IPS-NIHi7 (cell line): ENCODE results near the gene KIF26A.

ENCODE experiments used
- DNase-seq: peaks from one replicate; pipeline ENCODE4 v3.0.0; 2012; ENCODE audit warnings: mixed read lengths; ENCODE audit errors: extremely low spot score

KIF26A gene

DNA sequence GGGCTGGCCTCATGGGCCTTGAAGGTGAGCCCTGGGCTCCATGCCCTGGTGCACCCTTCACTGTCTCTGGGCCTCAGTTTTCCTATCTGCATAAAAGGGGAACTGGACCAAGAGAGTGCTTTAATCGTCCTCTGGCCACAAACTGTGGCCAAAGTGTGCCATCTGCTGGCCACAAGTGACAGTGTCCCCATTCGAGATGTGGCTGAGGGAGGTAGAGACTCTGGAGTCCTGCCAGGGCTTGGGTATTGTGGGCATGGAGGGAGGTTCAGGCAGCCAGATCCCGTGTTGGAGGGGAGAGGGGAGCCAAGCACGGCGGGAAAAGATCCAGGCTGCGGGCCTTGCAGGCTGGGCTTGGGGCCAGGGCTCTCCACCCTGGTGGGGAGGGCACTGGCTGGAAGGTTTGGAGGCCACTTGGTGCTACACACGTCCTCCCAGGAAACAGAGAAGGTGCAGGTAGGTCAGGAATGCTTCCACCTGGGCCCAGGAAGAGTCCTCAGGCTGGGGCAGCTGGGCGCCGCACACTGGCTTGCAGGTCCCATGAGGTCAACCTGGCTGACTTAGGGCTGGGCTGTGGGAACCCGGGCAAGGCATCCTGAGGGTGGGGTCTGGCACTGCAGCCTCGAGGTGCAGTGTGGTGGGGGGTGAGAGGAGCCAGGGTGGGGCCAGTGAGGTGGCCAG lies 7.3 kb upstream of the KIF26A start:
- peak; percentile 73 for DNase-seq

DNA sequence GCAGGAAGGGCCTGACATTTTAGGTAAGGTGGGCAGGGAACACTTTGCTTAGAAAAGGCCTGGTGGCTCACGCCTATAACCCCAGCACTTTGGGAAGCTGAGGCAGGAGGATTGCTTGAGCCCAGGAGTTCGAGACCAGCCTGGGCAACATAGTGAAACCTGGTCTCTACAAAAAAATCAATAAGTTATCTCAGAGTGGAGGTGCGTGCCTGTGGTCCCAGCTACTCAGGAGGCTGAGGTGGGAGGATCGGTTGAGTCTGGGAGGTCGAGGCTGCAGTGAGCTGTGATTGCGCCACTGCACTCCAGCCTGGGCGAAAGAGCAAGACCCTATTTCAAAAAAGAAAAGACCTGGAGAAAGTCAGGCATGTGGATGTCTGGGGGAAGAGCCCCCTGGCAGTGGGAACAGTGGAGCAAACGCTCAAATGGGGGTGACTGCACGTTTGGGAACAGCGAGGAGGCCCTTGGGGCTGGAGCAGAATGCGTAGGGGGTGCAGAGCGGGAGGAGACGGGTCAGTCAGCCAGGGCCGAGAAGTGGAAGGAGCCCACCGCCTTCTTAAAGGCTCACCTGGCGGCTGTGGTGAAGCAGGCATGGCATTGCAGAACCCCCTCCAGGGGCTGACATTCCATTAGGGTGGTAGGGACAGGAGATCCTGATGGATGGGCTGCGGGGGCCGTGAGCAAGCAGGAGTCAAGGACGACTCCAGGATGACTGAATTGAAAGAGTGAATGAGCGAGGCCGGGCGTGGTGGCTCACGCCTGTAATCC lies 6.2 kb upstream of the KIF26A start:
- DNase-seq = no peak

DNA sequence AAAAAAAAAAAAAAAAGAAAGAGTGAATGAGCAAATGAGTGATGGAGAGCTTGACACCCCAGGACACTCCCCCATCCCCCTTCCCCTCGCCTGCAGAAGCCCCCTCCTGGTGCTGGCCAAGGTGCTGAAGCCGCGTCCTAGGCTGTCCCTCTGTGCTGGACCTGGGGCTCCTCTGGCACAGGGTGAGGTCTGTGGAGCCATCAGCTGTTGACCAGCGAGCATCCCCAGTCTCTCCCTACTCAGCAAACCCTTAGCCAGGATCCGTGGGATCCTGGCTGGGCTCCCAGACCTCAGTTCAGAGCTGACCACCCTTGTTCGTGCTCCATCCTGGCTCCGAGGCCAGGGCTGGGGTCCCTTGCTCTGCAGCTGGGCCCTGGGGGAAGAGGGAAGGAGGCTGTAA lies 5.4 kb upstream of the KIF26A start:
- DNase-seq = peak; percentile 77

DNA sequence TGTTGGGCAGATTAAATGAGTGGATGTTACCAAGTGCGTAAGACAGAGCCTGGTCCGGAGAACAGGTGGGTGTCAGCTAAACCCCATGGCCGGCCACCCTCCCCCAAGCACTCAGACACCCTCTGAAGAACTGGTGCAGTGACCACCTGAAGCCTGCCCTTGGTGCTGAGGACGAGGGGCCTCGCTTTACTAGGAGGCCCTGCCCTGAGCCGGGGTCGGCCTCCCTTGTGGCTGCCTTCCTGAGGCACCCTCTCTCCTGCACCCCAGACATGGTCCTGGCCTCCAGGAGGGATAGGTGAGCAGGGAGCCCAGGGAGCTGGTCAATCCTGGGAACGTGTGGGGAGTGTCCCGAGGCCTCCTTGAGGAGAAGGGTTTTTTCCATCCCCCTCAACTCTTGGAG lies 4.9 kb upstream of the KIF26A start:
- no peak for DNase-seq

DNA sequence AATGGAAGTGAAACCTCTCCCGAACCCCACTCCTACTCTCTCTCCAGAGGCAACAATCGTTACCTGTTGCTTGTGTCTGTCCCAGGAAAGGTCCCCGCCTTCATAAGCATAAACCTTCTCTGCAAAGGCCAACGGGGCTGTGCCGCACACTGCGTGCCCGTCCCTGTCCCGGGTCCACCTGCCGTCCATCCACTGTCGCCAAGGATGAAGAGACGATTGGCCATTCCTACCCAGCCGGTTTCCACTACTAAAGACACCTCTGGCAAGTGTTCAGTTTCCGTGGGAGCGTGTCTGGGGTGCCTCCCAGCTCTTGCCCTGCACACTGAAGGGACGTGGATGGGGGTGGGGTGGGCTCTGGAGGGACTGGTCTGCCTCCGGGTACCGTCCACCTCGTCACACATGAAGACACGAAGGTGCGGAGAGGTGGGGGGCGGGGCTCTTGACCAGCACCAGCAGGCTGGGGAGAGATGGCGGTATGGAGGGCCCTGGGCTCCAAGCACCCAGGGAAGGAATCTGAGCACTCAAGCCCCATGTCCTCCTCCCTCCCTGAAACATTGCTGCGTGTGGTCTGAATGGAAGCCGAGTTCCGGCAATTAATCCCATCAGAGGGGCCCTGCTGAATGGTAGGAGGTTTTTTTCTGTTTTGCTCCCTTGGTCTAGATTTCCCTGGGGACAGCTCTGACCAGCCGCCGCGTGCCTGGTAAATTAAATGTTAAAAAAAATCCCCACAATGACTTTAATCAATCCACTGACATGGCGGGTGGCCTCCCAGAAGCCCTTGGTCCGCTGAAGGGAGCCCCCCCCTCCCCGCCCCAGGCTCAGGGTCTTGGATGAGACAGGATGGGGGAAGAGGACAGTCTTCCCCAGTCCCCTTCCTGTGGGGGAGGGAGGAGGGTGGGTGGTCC lies 4.1 kb upstream of the KIF26A start:
- no peak for DNase-seq

DNA sequence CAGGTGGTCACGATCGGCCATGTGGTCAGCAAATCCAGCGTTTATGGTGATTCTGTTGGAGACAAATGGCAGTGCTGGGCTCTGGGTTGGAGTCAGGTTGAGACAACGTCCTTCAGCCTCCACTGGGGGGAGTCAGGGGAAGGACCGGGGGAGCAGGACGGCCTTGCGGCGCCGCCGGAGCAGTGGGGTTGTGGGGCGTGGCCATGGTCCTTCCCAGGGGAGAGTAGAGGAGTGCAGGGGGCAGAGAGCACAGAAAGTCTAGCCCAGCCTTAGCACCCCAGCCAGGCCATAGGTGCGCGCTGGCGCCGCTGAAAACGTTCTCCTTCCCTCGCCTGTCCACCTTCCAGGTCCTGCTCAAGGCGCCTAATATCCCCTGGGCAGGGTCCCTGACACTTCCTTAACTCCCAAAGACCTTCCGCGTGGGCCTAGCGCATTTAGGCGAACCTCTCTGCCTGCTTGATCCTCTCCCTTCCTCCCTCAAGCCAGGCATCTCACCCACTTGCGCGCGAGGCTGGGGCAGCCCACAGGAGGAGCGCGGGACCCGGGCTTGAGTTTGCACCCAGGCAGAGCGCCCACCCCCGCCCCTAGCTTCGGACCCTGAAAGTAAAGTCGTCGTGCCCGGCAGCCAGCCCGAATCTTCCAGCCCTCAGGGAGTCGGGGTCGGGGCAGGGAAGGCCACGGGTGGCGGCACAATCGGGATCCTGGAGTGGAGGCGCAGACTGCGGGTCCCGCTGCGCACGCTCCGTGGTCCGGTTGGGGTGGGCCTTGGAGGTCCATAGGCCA lies 3.1 kb upstream of the KIF26A start:
- peak; percentile 81 for DNase-seq

DNA sequence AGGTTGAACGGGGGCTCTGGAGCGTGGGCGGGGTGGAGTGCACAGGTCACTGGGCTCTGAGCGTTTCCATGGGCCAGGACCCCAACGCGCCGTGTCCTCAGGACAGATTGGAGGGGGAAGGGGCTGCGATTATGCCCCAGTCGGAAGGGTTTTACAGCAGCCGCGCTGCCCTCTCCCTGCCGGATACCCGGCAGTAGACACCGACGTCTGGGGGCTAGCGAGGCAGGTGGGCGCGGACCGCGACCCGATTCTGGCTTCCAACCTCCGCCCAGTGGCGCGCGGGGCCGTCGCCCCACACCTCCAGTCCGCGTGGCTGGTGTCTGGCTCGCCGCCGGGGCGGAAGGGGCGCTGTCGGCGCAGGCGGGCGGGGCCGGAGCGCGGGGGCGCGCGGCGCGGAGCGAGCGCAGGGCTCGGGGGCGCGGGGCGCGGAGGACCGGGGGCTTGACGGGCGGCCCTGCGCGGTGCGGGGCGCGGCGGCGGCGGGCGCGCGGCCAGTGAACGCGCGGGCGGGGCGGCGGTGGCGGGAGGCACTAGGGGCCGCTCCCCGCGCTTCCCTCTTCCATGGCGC lies 2.4 kb upstream of the KIF26A start:
- DNase-seq = no peak

DNA sequence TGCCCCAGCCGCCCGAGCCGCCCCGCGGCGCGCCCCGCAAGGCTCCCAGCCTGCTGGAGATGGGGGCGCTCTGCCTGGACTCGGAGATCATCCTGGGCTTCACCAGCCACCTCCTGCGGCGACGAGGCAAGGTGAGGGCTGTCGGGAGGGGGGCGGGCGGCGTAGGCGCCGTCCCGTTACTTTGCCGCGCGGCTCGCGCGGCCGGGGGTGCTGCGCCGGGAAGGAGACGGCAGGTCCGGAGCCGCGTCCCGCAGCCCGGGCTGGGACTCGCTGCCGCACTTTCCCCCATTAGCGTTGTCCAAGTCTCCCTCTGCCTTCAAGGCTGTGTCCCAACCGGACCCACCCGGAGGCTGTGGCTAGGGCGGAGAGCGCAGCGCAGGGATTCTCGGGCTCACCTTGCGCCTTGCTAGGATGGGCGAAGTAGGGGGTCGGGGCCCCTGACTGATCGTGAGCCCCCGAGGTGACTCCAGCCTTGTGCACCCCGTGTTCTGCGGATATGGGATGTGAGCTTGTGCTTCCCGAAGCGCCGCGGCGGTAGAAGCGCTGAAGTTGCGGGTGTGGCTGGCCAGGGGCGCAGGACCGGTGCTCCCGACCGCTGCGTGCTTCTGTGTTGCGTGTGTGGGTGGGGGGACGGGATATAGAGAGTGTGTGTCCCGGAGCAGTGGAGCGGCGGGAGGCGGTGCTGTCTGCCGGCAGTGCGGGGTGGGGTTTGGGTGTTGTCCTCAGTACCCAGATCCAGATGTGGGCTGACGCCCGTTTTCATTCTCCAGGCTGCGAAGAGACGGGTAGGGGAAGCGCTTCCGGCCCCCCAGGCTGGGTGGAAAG lies 1.7 kb upstream of the KIF26A start:
- no peak for DNase-seq

DNA sequence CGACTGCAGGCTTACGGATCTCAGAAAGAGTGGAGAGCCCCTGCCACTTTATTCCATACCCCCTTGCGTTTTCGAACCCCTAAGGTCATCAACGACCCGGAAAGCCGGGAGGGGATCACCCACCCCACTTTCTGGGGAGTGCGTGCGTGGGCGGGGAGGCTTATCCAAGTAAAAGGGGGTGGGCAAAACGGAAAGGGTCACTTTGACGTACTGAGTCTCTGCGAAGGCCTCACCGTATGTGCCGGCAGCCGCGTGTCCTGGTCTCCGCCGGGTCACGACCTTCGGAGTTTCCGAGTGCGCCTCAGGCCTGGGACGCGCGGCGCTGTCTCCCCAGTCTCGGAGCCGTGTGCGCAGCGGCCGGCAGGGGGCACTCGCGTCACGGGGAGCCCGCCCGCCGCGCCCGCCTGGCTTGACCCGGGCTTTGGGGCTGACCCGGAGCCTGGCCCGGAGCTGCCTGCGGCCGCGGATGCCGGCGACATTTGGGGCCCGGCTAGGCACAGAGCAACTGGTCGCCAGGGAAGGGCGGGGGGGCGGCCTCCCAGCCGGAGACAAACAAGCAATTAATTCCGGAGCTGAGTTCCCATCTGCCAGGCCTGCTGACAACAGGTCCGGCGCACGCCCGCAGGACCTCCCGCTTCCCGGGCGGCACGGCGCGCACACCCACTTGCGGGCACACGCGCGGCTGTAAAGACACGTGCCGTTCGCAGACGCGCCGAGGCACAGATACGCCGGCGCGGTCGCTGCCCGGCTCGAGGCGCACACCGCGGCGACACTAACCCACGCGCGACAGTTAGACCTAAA lies 890 bp upstream of the KIF26A start:
- peak; percentile 86 for DNase-seq

DNA sequence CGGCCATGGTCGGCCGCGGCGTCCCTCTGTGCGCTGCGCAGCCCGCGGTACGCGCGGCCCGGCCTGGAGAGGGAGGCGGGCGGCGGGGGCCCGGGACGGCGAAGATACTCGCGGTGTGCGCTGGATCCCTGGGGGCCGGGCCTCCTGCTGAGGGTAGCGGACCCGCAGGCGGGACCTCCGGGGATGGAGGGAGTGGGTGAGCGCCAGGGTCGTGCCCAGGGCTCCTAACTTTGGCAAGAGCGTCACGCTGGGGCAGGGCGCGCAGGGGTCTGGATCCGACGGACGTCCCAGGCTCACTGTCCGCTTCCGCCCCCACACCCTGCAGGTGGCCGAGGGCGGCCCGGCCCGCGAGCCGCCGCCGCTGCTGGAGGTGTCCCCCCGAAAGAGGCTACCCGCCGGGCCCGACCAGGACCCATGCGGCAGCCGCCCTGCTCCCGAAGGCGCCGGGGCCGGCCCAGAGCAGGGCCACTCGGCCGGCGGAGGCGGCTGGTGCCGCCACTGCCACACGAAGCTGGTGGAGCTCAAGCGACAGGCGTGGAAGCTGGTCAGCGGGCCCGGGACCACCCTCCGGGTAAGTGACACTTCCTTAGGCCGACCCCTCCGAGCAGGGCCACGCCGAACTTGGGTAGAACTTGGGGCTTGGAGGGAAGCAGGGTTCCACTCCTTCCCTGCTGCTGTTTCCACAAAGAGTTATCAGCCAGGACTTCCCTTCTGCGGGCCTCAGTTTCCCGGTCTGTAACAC lies 502 bp downstream of the KIF26A start:
- no peak for DNase-seq

DNA sequence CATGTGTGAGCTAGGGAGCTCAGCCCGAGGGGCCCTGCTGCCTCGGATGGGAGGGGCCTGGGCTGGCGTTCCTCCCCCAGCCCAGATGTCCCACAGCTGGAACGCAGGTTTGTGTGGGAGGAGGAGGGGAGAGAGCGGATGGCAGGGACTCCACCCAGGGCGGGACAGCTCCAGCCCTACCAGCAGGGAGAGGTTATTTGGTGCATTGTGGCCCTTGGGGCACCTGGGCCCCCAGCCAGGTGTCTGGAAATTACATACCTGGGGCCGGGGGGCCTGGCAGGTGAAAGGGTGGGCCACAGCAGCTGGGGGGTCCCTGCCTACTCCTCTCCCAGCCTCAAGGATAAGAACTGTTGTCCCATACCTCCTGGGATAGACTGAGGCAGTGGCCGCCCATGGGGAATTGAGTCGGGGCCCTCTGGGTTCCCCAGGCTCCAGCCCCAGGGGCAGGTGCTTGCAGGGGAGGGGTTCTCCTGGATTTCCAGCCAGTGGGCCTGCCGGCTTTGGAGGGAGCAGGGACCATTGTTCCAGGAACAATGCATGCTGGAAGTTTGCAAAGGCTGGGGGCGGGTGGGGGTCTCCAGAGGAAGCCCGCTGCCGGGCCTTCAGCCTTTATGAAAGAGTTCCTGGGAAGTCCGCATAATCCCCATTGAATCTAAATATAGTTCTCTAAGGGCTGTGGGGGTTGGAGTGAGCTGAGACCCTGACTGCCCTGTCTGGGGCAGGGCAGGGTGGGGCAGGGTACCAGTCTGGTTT lies 1.2 kb downstream of the KIF26A start:
- no peak for DNase-seq

DNA sequence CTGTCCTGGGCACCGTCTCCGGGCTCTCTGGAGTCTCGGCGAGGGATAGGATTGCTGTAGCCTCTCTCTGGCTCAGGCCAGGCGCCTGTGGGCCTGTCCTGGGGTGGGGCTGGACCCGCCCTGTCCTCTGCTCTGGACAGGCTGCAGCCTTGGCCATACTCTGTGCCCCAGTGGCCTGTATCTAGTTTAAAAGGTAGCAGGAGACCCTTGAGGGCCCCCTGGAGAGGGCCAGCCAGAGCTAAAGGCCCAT lies 1.8 kb downstream of the KIF26A start:
- DNase-seq = no peak

DNA sequence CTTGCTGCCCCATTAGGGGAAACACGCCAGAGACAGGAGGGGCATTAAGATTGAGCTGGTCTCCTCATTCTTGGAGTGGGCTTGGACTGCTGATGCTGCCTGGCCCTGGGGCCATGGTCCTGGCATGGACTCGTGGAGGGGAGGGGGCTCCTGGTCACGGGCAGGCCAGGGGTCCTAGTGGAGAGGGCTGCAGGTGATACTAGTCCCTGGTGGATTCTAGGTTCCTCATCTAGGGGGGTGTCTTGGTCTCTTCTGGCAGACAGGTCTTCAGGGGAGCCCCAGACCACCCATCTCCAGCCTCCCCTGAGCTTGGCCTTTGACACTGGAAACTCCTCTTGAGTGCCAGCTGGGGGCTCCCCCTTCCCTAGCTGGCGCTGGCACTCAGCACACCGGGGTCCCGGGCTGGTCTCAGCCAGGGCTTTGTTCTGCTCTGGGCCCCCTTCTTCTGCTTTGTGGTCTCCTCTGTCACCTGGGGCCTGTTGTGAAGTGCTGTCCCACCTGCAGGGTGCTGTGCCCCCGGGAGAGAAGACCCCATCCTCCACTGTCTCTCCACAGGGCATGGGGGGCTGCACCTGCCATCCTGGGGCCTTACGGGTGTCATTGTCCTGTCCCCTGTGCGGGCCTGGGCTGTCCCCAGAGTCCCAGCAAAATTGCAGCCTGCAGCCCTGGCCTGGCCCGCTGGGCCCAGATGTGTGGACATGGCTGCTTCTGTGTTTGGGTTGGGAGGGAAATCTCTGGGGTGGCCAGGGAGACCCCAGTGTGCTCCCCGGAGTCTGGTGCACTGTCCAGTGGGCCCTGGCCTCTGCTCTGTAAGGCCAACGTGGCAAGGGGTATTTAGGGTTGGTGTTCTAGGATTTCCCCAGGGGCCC lies 2.3 kb downstream of the KIF26A start:
- DNase-seq = no peak

DNA sequence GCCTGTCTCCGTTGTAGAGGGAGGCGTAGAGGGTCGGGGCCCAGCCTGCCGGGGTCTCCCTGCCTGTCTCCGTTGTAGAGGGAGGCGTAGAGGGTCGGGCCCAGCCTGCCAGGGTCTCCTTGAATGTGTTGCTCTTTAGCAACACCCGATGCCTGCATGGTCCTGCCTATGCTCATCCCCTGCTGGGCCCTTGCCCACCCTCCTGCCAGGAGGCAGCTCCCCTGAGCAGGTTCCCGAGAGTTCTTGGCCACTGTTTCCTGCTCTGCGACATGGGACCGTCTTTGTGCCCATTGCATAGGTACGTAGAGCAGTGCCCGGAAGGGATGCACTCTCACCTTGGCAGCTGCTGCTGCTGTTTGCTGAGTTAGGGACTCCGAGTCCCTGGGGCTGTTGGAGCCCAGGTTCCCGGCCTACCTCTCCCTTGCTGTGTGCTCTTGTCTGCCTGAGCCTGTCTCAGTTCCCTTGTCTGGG lies 3.3 kb downstream of the KIF26A start:
- no peak for DNase-seq

DNA sequence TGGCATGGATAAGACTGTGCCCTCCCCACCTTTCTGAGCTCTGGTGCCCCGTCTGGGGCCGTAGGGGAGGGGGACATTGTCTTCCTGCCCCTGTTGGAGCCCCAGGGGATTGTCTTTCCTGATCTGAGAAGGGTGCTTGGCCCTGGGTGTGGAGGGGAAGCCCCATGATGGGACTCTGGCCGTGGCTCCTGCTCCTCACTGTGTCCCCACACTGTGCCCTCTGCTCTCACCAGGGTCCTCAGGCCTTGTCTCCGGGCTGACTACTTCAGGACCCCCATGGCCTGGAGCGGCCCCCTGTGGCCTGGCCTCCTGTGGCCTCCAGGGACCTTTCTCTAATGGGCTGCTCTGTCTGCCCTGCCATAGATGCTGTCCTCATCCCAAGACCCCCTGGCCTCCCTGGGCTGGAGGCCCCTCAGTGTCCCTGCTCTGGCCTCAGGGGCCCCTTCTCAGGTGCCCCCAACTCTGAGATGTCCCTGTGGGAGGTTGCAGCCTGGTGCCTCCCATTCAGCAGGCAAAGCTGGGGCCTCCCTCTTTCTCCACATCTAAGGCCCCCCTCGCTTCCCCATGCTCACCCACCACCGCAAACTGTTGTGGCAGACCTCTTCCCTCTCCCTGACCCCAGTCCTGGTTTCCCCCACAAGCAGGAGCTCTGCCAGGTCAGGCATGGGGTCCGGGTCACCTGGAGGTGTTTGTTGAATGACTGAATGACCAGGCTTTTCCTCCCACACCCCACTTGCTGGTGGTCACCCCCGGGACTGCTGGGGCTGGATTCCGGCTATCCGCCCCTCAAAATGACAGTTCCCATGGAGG lies 4.0 kb downstream of the KIF26A start:
- no peak for DNase-seq

DNA sequence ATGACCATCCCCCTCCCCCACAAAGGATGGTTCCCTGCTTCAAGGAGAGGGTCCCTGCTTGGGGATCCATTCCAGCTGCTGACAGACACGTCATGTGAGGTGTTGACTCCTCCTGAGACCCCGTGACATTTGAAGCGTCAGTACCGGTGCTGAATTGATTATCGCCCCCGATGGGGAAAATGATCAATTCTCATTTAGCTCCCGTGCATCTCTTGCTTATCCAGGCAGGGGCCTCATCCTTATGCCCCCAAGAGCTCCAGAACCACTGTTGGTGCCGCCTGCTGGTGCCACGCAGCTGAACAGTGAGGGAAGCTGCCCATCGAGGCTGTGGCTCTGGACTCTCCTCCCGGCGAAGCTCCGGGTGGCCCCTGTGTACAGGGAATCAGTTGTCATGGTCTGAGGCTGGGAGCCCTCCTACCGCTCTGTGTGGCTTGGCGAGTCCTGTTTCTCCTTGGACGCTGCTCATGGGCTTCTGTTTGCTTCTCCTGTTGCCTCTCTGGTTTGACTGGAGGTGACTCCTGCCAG lies 4.6 kb downstream of the KIF26A start:
- no peak for DNase-seq
